ENCODE measurements around the gene OR52E2. TPM values are rescaled to one million over a fixed set of nuclear protein-coding genes. Genes with fewer than 3 reads are reported as not detected.
"Not testable (repeated sequence)": the region's sequence is repeated elsewhere in the genome, so short reads cannot be mapped to it uniquely, and the experiment has no call there.

The OR52E2 gene
- total RNA-seq, 1 experiment from 2014 or later: not detected

GRCh38 chr11:5083602-5084001, 24.2 kb upstream of the OR52E2 start:
- Histone ChIP-seq H2AFZ (ENCODE audit: low read length) (no peak overlapping the region), H3K4me1 (ENCODE audit: low read length) (no peaks in the 10 kb centered on the region), H4K20me1 (ENCODE audit: insufficient read depth, low read depth, low read length) (no peaks in the 10 kb centered on the region), H3K9ac (ENCODE audit: low read length) (no peak overlapping the region), H3K9me2 (replicated peaks; ENCODE audit: insufficient read depth, low read length) (no peaks in the 10 kb centered on the region), H3K27me3 (ENCODE audit: low read length) (no peaks in the 10 kb centered on the region), H3K9me3 (ENCODE audit: low read length) (no peaks in the 10 kb centered on the region), H3K79me2 (ENCODE audit: low read length) (no peaks in the 10 kb centered on the region), H3K4me2 (ENCODE audit: low read depth, low read length, poor library complexity, severe bottlenecking) (no peak overlapping the region), H3K36me3 (ENCODE audit: insufficient read depth, low read length) (no peaks in the 10 kb centered on the region), H3K27ac (ENCODE audit: low read length) (no peak overlapping the region), H3K4me3 (ENCODE audit: low read length) (no peak overlapping the region)
- no peak for DNase-seq

- no peak for DNase-seq
- Histone ChIP-seq H3K4me3 (ENCODE audit: low read length) (no peak overlapping the region), H3K9ac (ENCODE audit: low read length) (no peak overlapping the region), H3K9me2 (replicated peaks; ENCODE audit: insufficient read depth, low read length) (no peaks in the 10 kb centered on the region), H3K27ac (ENCODE audit: low read length) (no peak overlapping the region), H3K27me3 (ENCODE audit: low read length) (no peaks in the 10 kb centered on the region), H3K79me2 (ENCODE audit: low read length) (no peaks in the 10 kb centered on the region), H3K9me3 (ENCODE audit: low read length) (no peaks in the 10 kb centered on the region), H3K4me1 (ENCODE audit: low read length) (no peaks in the 10 kb centered on the region), H4K20me1 (ENCODE audit: insufficient read depth, low read depth, low read length) (no peaks in the 10 kb centered on the region), H2AFZ (ENCODE audit: low read length) (no peak overlapping the region), H3K36me3 (ENCODE audit: insufficient read depth, low read length) (no peaks in the 10 kb centered on the region), H3K4me2 (ENCODE audit: low read depth, low read length, poor library complexity, severe bottlenecking) (no peak overlapping the region)
Measured at GRCh38 chr11:5081405-5081804, 22.0 kb upstream of the OR52E2 start.

DNA sequence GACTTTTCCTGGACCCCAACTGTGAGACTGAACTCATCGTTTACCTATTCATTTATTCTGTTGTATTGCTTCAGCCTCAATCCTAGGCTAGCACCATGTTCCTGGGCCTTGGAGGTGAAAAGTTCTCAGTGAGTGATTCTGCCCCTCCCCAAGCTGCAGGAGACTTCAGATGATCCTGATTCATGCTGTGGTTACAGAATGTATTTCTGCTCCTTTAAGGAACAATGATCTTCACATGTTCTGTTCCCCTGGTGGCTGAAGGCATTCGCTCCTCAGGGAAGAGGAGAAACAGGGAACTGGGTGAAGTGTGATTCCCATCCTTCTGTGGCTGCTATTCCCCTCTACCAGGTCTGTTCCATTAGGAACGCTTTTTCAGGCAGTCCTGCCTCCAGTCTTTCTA, 12.4 kb upstream of the OR52E2 start:
- no peak overlapping the region for H3K9ac ChIP-seq (ENCODE audit: low read length)

GRCh38 chr11:5069272-5069671, 9.8 kb upstream of the OR52E2 start, which contains the start of gene OR52E1:
Gene OR52E1 (plus strand): TSS chr11:5069572.
- no peak for DNase-seq
- Histone ChIP-seq H3K36me3 (ENCODE audit: insufficient read depth, low read length) (no peaks in the 10 kb centered on the region), H3K27ac (ENCODE audit: low read length) (no peak within 1 kb of the TSS), H3K4me3 (ENCODE audit: low read length) (no peak within 1 kb of the TSS), H3K27me3 (ENCODE audit: low read length) (no peaks in the 10 kb centered on the region), H4K20me1 (ENCODE audit: insufficient read depth, low read depth, low read length) (no peaks in the 10 kb centered on the region), H2AFZ (ENCODE audit: low read length) (no peak within 1 kb of the TSS), H3K9ac (ENCODE audit: low read length) (no peak within 1 kb of the TSS), H3K9me3 (ENCODE audit: low read length) (no peaks in the 10 kb centered on the region), H3K4me1 (ENCODE audit: low read length) (no peaks in the 10 kb centered on the region), H3K4me2 (ENCODE audit: low read depth, low read length, poor library complexity, severe bottlenecking) (no peak within 1 kb of the TSS), H3K9me2 (replicated peaks; ENCODE audit: insufficient read depth, low read length) (no peaks in the 10 kb centered on the region), H3K79me2 (ENCODE audit: low read length) (no peaks in the 10 kb centered on the region)

More for the DNA sequence above, 12.4 kb upstream of the OR52E2 start:
- no peak overlapping the region for H3K4me3 ChIP-seq (ENCODE audit: low read length)
- no peaks in the 10 kb centered on the region for H3K79me2 ChIP-seq (ENCODE audit: low read length)
- no peaks in the 10 kb centered on the region for H4K20me1 ChIP-seq (ENCODE audit: insufficient read depth, low read depth, low read length)
- H3K4me2 ChIP-seq (ENCODE audit: low read depth, low read length, poor library complexity, severe bottlenecking): no peak overlapping the region
- H3K36me3 ChIP-seq (ENCODE audit: insufficient read depth, low read length): no peaks in the 10 kb centered on the region
- no peak overlapping the region for H2AFZ ChIP-seq (ENCODE audit: low read length)
- no peaks in the 10 kb centered on the region for H3K27me3 ChIP-seq (ENCODE audit: low read length)
- H3K4me1 ChIP-seq (ENCODE audit: low read length): no peaks in the 10 kb centered on the region
- H3K9me3 ChIP-seq (ENCODE audit: low read length): no peaks in the 10 kb centered on the region
- H3K9me2 ChIP-seq (replicated peaks; ENCODE audit: insufficient read depth, low read length): no peaks in the 10 kb centered on the region
- no peak overlapping the region for H3K27ac ChIP-seq (ENCODE audit: low read length)
- no peak for DNase-seq

GRCh38 chr11:5065027-5065426, 5.6 kb upstream of the OR52E2 start:
- Histone ChIP-seq H3K9ac (ENCODE audit: low read length) (no peak overlapping the region), H3K4me2 (ENCODE audit: low read depth, low read length, poor library complexity, severe bottlenecking) (no peak overlapping the region), H3K36me3 (ENCODE audit: insufficient read depth, low read length) (no peaks in the 10 kb centered on the region), H3K9me3 (ENCODE audit: low read length) (no peaks in the 10 kb centered on the region), H3K27me3 (ENCODE audit: low read length) (no peaks in the 10 kb centered on the region), H3K9me2 (replicated peaks; ENCODE audit: insufficient read depth, low read length) (no peaks in the 10 kb centered on the region), H3K27ac (ENCODE audit: low read length) (no peak overlapping the region), H3K4me1 (ENCODE audit: low read length) (no peaks in the 10 kb centered on the region), H2AFZ (ENCODE audit: low read length) (no peak overlapping the region), H3K4me3 (ENCODE audit: low read length) (no peak overlapping the region), H3K79me2 (ENCODE audit: low read length) (no peaks in the 10 kb centered on the region), H4K20me1 (ENCODE audit: insufficient read depth, low read depth, low read length) (no peaks in the 10 kb centered on the region)
- no peak for DNase-seq

- H3K27ac ChIP-seq (ENCODE audit: low read length); H3K9me2 ChIP-seq (replicated peaks; ENCODE audit: insufficient read depth, low read length); H3K4me3 ChIP-seq (ENCODE audit: low read length); H3K27me3 ChIP-seq (ENCODE audit: low read length); H3K9ac ChIP-seq (ENCODE audit: low read length); H3K4me2 ChIP-seq (ENCODE audit: low read depth, low read length, poor library complexity, severe bottlenecking); H3K79me2 ChIP-seq (ENCODE audit: low read length); H3K4me1 ChIP-seq (ENCODE audit: low read length); H3K36me3 ChIP-seq (ENCODE audit: insufficient read depth, low read length); H4K20me1 ChIP-seq (ENCODE audit: insufficient read depth, low read depth, low read length); H2AFZ ChIP-seq (ENCODE audit: low read length); H3K9me3 ChIP-seq (ENCODE audit: low read length); DNase-seq: not testable (repeated sequence)
Measured at GRCh38 chr11:5058679-5059078, 748 bp downstream of the OR52E2 start.

DNA sequence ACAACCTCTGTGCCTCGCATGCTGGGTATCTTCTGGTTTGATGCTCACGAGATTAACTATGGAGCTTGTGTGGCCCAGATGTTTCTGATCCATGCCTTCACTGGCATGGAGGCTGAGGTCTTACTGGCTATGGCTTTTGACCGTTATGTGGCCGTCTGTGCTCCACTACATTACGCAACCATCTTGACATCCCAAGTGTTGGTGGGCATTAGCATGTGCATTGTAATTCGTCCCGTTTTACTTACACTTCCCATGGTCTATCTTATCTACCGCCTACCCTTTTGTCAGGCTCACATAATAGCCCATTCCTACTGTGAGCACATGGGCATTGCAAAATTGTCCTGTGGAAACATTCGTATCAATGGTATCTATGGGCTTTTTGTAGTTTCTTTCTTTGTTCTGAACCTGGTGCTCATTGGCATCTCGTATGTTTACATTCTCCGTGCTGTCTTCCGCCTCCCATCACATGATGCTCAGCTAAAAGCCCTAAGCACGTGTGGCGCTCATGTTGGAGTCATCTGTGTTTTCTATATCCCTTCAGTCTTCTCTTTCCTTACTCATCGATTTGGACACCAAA, 12.6 kb downstream of the OR52E2 start:
- no peak overlapping the region for H3K9ac ChIP-seq (ENCODE audit: low read length)
- H3K4me3 ChIP-seq (ENCODE audit: low read length): no peak overlapping the region
- no peak for DNase-seq
- no peaks in the 10 kb centered on the region for H3K9me2 ChIP-seq (replicated peaks; ENCODE audit: insufficient read depth, low read length)
- H3K4me1 ChIP-seq (ENCODE audit: low read length): no peaks in the 10 kb centered on the region
- H3K36me3 ChIP-seq (ENCODE audit: insufficient read depth, low read length): no peaks in the 10 kb centered on the region
- H3K4me2 ChIP-seq (ENCODE audit: low read depth, low read length, poor library complexity, severe bottlenecking): no peak overlapping the region
- no peaks in the 10 kb centered on the region for H4K20me1 ChIP-seq (ENCODE audit: insufficient read depth, low read depth, low read length)
- no peak overlapping the region for H2AFZ ChIP-seq (ENCODE audit: low read length)
- no peaks in the 10 kb centered on the region for H3K79me2 ChIP-seq (ENCODE audit: low read length)
- H3K27ac ChIP-seq (ENCODE audit: low read length): no peak overlapping the region
- H3K27me3 ChIP-seq (ENCODE audit: low read length): no peaks in the 10 kb centered on the region
- H3K9me3 ChIP-seq (ENCODE audit: low read length): no peaks in the 10 kb centered on the region

GRCh38 chr11:5046226-5046625, 13.2 kb downstream of the OR52E2 start, which contains the start of gene OR52J3:
Gene OR52J3 (plus strand): TSS chr11:5046526. CDS start chr11:5046526, 0 bp downstream.
- H3K27me3 ChIP-seq (ENCODE audit: low read length): no peaks in the 10 kb centered on the region
- no peak within 1 kb of the TSS for H3K4me2 ChIP-seq (ENCODE audit: low read depth, low read length, poor library complexity, severe bottlenecking)
- H3K4me1 ChIP-seq (ENCODE audit: low read length): no peaks in the 10 kb centered on the region

More at GRCh38 chr11:5046226-5046625, 13.2 kb downstream of the OR52E2 start, which contains the start of gene OR52J3:
- Histone ChIP-seq H4K20me1 (ENCODE audit: insufficient read depth, low read depth, low read length) (no peaks in the 10 kb centered on the region), H3K9me3 (ENCODE audit: low read length) (no peaks in the 10 kb centered on the region), H3K9me2 (replicated peaks; ENCODE audit: insufficient read depth, low read length) (no peaks in the 10 kb centered on the region), H3K79me2 (ENCODE audit: low read length) (no peaks in the 10 kb centered on the region), H3K36me3 (ENCODE audit: insufficient read depth, low read length) (no peaks in the 10 kb centered on the region), H2AFZ (ENCODE audit: low read length) (no peak within 1 kb of the TSS), H3K9ac (ENCODE audit: low read length) (no peak within 1 kb of the TSS), H3K4me3 (ENCODE audit: low read length) (no peak within 1 kb of the TSS), H3K27ac (ENCODE audit: low read length) (no peak within 1 kb of the TSS)
- DNase-seq: no peak
